Measurements from ENCODE around the gene ZNF454.

GRCh38 chr5:178982941-178983340 lies 41.9 kb downstream of the ZNF454 start:
- TF ChIP-seq EZH2 (IDR thresholded peaks at IDR 0.05) (no peak), POLR2AphosphoS5 (IDR thresholded peaks at IDR 0.05; ENCODE audit: borderline replicate concordance, low read depth, low read length) (no peak), FOXP2 (optimal IDR thresholded peaks at IDR 0.05; ENCODE audit: control extremely low read depth, extremely low read length, insufficient read depth) (no peak)
